GM21367 (cell line): ENCODE measurements around the gene CSNK1G1.

Experiments
- ATAC-seq: cut with Tn5 transposase; IDR thresholded peaks from one replicate; pipeline ENCODE4 v1.9.1; 2021; ENCODE audit not compliant: unreplicated experiment

CSNK1G1 gene

DNA sequence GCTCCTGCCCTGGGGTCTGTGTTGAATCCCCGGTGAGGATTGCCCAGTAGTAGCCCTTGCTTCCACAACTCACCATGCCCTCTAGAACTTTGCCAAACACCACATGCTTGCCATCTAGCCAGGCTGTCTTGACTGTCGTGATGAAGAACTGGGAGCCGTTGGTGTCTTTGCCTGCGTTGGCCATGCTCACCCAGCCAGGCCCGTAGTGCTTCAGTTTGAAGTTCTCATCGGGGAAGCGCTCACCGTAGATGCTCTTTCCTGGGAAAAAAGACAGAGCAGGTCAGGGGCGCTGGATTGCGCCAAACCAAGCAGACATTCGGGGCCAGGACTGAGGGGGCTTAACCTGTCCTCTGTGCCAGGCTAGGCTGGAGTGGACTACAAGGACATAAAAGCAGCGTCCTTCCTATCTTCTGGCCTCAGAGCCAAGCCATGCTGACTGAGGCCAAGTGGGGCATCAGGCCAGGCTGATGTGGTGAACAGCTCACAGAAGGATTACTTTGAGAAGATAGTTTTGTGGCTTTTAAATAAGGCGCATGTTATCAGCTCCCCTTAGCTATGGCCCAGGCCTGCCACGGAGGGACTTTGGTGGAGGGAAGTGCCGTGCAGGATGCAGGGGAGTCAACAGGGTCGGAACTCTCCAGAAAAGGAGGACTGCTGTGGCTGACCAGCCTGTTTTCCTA, 199.2 kb downstream of the CSNK1G1 start:
- ATAC-seq, result no peak

- ATAC-seq, result no peak
Observed at GRCh38 chr15:64155802-64156651, 199.9 kb downstream of the CSNK1G1 start.

DNA sequence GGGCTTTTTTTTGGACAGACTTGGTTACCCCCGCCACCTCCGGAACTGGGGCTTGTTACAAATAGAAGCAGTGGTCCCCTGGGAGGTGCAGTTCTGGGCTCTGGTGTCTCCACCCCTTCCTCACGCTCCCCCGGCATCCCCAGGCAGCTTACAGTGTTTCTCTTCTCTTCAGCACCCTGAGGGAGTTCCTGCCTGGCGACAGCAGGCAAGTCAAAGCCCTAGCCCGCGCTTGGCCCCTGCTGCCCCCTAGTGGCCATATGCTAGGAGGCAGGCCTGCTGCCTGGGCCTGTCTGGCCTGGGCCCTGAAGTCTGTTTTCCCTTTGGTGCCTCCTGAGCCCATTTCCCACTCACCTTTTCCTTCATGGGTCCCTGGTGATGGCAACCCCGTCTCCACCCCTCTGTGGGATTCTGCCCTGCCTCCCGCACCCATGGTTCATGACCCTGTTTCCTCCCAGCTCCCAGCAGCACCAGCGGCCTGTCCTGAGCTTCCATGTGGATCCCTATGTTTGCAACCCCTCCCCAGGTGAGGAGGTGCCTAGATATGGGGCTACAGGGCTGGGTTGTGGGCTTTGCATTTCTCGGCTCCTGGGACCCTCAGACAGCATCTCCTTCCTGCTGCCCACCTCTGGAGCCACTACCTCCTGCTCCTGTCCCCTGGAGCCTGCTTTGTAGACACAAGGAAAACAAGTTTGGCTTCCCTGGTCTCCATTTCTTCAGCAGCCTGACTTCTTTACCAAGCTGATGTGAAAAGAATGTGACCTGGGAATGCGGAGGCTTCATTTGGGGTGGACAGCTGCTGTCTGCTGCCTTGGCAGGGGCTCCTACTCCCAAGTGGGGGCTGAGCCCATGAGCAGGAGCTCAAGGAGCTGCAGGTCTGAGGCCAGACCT, 202.2 kb downstream of the CSNK1G1 start:
- ATAC-seq, result peak; percentile 40

DNA sequence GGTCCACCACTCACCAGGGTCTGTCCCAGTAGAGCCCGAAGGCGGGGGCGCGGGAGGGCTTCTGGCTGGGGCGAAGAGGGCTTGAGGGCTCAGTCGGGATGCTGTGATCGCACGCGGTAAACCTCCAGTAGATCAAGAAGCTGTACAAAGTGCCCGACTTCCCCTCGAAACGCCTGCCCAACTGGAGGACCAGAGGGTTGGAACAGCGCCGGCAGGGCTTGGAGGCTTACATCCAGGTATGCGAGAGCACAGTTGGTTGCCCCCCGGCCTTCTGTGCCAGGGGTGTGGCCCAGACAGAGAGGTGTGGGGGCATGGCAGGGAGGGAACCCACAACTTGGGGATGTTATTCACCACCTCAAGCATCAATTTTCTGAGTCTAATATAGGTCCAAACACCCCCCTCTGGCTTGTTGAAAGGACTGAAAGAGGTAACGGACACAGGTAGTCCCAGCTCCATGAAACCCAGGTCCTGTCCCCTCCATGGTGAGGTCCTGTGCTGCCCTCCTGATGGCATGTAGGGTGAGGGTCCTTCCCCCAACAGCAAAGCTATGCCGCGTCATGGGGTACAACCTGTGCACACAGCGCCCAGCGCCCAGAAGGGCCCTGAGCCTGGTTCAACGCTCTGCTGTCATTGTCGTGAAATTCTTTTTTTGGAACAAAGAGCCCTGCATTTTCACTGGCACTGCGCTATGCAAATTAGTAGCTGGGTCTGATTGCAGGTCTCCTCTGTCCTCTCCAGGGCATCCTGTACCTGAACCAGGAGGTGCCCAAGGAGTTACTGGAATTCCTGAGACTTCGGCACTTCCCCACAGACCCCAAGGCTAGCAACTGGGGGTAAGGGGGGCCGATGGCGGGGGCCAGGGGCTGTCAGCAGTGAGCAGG, 203.2 kb downstream of the CSNK1G1 start:
- ATAC-seq, result no peak

DNA sequence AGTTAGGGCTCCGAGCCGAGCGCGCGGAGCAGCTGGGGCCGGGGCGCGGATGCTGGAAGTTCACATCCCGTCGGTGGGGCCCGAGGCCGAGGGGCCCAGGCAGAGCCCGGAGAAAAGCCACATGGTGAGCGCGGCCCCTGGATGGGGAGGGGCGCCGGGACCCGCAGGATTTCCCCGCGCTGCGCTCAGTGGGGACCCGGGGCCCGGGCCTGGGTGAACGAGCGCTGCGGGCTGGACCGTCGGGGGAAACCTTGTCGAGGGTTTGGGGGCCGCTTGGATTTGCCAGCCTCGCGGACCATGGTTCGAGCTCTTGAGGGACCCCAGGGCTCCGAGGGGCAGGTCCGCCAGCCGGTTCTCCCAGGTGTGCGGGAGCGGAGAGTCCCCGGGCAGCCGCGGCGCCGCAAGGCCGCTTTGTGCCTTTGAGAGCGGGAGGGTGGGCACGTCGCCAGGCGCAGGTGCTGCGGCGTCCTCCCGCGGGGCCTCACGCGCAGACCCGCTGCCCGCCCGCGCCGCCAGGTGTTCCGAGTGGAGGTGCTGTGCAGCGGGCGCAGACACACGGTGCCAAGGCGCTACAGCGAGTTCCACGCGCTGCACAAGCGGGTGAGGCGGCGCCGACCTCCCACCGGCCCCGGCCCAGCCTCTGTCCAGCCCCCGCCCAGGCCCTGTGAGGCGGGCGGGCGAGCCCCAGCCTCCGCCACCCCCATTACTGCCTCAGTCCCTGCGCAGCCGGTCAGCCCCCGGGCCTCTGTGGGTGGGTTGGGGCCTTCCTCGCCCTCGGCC, 204.1 kb downstream of the CSNK1G1 start, which contains the start of gene SNX22:
Gene SNX22, plus strand, starts transcription at position 5 of the 780 bp plus-strand sequence. Its CDS starts 45 bp downstream, at position 50.
- no peak for ATAC-seq

- ATAC-seq, result no peak
Observed at GRCh38 chr15:64149893-64150578, 205.9 kb downstream of the CSNK1G1 start.

GRCh38 chr15:64149424-64149823, 206.5 kb downstream of the CSNK1G1 start:
- ATAC-seq, result no peak

GRCh38 chr15:64148581-64148980, 207.4 kb downstream of the CSNK1G1 start:
- no peak for ATAC-seq

- no peak for ATAC-seq
Observed at GRCh38 chr15:64148168-64148567, 207.8 kb downstream of the CSNK1G1 start.

DNA sequence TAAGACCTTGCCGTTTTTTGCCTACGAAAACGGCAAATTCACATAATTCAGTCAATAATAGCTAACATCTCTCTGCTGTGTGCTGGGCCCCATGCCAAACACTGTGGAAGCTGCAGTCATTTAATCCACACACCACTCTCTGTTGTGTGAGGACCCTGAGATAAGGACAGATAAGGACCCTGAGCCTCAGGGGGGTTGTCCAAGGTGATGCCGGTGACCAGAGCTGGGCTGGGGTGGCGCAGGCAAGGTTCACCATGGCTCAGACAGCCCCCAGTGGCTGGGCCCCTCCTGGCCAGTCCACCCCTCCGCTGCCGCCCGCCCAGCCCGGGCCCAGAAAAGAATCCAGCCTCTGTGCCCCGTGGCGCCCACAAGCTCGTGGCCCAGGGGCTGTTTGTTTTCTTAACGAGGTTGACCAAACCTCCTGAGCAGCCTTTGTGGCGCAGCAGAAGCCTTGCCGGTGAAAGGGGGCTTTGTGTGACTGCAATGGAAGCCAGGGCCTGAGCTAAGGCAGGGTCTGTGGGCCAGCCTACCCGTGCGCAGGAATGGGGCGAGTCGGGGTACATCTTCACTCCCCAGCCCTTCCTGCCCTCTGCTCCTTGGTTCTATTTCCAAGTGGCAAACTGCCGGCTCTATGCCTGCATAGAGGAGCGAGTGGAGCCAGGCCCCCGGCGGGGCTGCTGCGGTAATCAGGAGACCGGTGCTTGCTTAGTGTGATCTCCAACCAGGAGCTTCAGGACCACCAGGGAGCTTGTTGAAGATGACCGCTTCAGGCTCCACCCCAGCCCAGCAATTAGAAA, 208.9 kb downstream of the CSNK1G1 start:
- no peak for ATAC-seq

- ATAC-seq, result no peak
Observed at GRCh38 chr15:64146520-64146884, 209.5 kb downstream of the CSNK1G1 start.

GRCh38 chr15:64146041-64146440, 209.9 kb downstream of the CSNK1G1 start:
- no peak for ATAC-seq

GRCh38 chr15:64144565-64145281, 211.2 kb downstream of the CSNK1G1 start:
- peak; percentile 50 for ATAC-seq

DNA sequence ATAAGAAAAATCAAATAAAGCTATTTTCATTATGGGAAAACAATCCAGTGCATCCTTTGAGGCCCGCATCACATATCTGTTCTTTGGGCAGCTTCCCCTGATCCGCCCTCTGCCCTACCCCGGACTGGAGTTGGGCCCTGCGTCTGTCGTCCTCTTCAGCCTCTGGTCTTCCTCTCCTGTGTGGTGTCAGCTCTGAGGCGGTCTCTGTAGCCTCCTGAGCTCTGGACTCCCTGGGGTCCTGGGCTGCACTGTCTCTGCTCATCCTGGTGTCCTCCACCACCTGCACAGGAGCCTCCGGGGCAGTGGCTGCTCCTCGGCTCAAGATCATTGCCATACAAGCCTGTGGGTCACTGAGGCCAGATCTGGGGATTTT, 211.8 kb downstream of the CSNK1G1 start:
- no peak for ATAC-seq

DNA sequence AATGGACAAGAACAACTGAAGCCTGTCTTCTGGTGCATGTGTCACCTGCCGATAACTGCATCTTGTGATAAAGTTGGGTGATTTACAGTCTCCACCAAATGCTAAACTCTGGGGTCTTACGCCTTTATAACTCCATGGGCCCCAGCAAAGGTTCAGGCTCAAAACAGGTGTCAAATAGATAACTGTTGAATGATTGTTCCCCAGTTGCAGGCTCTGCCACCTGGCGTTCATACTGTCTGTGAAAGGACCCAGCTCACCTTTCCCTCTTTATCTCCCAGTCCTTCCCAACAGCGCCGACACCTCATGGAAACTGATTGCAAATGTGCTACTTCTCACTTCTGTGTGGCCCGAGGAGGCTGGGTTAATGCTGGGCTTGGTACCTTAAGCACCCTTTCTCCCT, 212.7 kb downstream of the CSNK1G1 start:
- no peak for ATAC-seq

GRCh38 chr15:64141798-64142512, 214.0 kb downstream of the CSNK1G1 start:
- ATAC-seq, result no peak
